K562 (cell line): ENCODE measurements around the gene SNIP1. TPM values are rescaled to one million over a fixed set of nuclear protein-coding genes. Genes with fewer than 3 reads are reported as not detected.

Source experiments
- AFF4 ChIP-seq: sonication (generic); formaldehyde crosslinking; IDR thresholded peaks from 2 replicates; pipeline ENCODE4 v1.8.0; 2023; ENCODE audit warnings: mild to moderate bottlenecking, missing genetic modification reagents
- CREBBP ChIP-seq: IDR thresholded peaks from one replicate; pipeline ENCODE4 v1.6.1; 2012; ENCODE audit warnings: low read depth, mild to moderate bottlenecking, control low read depth, inconsistent platforms, low read length
- FOSL1 ChIP-seq: fragments of 200-800 bp; sonication (Bioruptor generic); conservative IDR thresholded peaks from 2 replicates; pipeline ENCODE4 v1.6.1; 2016; ENCODE audit warnings: missing genetic modification characterization, missing compliant biosample characterization
- FOXM1 ChIP-seq, 2 experiments: fragments of 450-650 bp in 1 of 2; sonication (generic) in 1 of 2; formaldehyde crosslinking in 1 of 2; IDR thresholded peaks; 2 replicates each; pipeline versions ENCODE4 v1.6.1 to v1.9.0; 2017 to 2022; ENCODE audit warnings: low read depth in 2 of 2, mild to moderate bottlenecking in 2 of 2, missing genetic modification reagents in 1 of 2, moderate library complexity in 1 of 2
- FOXP4 ChIP-seq: sonication (generic); formaldehyde crosslinking; IDR thresholded peaks from 2 replicates; pipeline ENCODE4 v1.8.0; 2022; ENCODE audit warnings: mild to moderate bottlenecking, missing genetic modification reagents, borderline replicate concordance
- GMEB1 ChIP-seq: fragments of 250-450 bp; sonication (Bioruptor Pico); IDR thresholded peaks from 2 replicates; pipeline ENCODE4 v1.4.0; 2020; ENCODE audit warnings: mild to moderate bottlenecking
- HMG20B ChIP-seq: fragments of 250-450 bp; sonication (Bioruptor Pico); IDR thresholded peaks from 2 replicates; pipeline ENCODE4 v1.5.0; 2021; ENCODE audit warnings: mild to moderate bottlenecking
- MNT ChIP-seq, 2 experiments: fragments of 450-650 bp; conservative IDR thresholded peaks; 2 replicates each; pipeline ENCODE4 v1.6.1; 2017; ENCODE audit warnings: mild to moderate bottlenecking in 2 of 2, moderate library complexity in 2 of 2
- MTF1 ChIP-seq: fragments of 250-450 bp; sonication (Bioruptor Pico); IDR thresholded peaks from 2 replicates; pipeline ENCODE4 v1.9.0; 2021; ENCODE audit warnings: moderate library complexity, mild to moderate bottlenecking, inconsistent platforms, borderline replicate concordance
- NFRKB ChIP-seq: fragments of 450-650 bp; IDR thresholded peaks from 2 replicates; pipeline ENCODE4 v1.6.1; 2016; ENCODE audit warnings: low read depth
- POLR2AphosphoS2 ChIP-seq: IDR thresholded peaks from 2 replicates; pipeline ENCODE4 v1.6.1; 2012; ENCODE audit warnings: low read length, improper control_type of control experiment
- PTRF ChIP-seq: fragments of 450-650 bp; IDR thresholded peaks from 2 replicates; pipeline ENCODE4 v1.6.1; 2016; ENCODE audit warnings: mild to moderate bottlenecking, missing genetic modification characterization, missing compliant biosample characterization
- STAT6 ChIP-seq: sonication (generic); formaldehyde crosslinking; IDR thresholded peaks from 2 replicates; pipeline ENCODE4 v1.8.1; 2023; ENCODE audit warnings: mild to moderate bottlenecking, missing genetic modification reagents
- polyA plus RNA-seq, 8 experiments: library from polyadenylated mRNA; depleted of rRNA in 4 of 8; stranded (reverse) in 5 of 8; unstranded in 3 of 8; fragments of >200 nt; fragmentation: Nextera tagmentation in 2 of 8; fragmentation: Illumina TruSeq in 1 of 8; extraction: Ambion mirVana in 2 of 8; extraction: Trizol in 1 of 8; gene quantifications; 2 replicates each; pipeline versions ENCODE4 v1.2.1 to v1.2.3, GENCODE V29; 2011 to 2014; ENCODE audit warnings: inconsistent platforms in 1 of 8, missing spikeins in 1 of 8
- total RNA-seq, 7 experiments: library from RNA; depleted of rRNA in 6 of 7; stranded (reverse); fragments of >200 nt in 6 of 7; fragmentation: Illumina TruSeq in 2 of 7; extraction: Trizol in 2 of 7; gene quantifications; 2 replicates each; pipeline versions ENCODE4 v1.2.1 to v1.2.3, GENCODE V29; 2011 to 2021; ENCODE audit warnings: low replicate concordance in 1 of 7

SNIP1 gene
- total and polyA plus RNA-seq, 9 of the 15 experiments (the other 6 are each of a cell fraction or from before 2014, with no cell fraction given), result 2.9 to 25.9 (median 14.6) TPM

- no peak for TF ChIP-seq MTF1 (CRISPR knock-in tag)
- peak; percentile 91 to 95 for TF ChIP-seq MNT (conservative IDR thresholded peaks at IDR 0.05)
- no peak for TF ChIP-seq CREBBP
- TF ChIP-seq GMEB1 (CRISPR knock-in tag), result peak; percentile 39; the same call in 1 of the 2 replicates
- TF ChIP-seq PTRF (tag), result no peak
- peak; percentile 89; the same call in 1 of the 2 replicates for TF ChIP-seq AFF4 (CRISPR knock-in tag)
- TF ChIP-seq HMG20B, result no peak
- TF ChIP-seq FOSL1 (tag), result 0 out of 2 replicates have a peak, but pooled peaks have one; percentile 55
- no peak for TF ChIP-seq STAT6 (CRISPR knock-in tag)
- 0 out of 2 replicates have a peak, but pooled peaks have one; percentile 46 for TF ChIP-seq NFRKB
- TF ChIP-seq POLR2AphosphoS2, result peak; percentile 59; the same call in 1 of the 2 replicates
- peak; percentile 26; the same call in 1 of the 2 replicates for TF ChIP-seq FOXP4 (CRISPR knock-in tag)
- peak; percentile 99 for TF ChIP-seq FOXM1 (IDR thresholded peaks at IDR 0.05; ENCODE audit: low read depth)
- TF ChIP-seq FOXM1 (CRISPR knock-in tag; IDR thresholded peaks at IDR 0.05; ENCODE audit: low read depth), result peak; percentile 99
Measured at GRCh38 chr1:37553927-37554808, at the start of gene SNIP1 (continued).
